GM12872 (cell line): ENCODE results near the gene TMTC4.

Source experiments
- CTCF ChIP-seq: IDR thresholded peaks from 3 replicates; pipeline ENCODE4 v1.5.1; 2011; ENCODE audit warnings: low read depth, mild to moderate bottlenecking, low read length, moderate library complexity; ENCODE audit not compliant: insufficient read depth

The TMTC4 gene

DNA sequence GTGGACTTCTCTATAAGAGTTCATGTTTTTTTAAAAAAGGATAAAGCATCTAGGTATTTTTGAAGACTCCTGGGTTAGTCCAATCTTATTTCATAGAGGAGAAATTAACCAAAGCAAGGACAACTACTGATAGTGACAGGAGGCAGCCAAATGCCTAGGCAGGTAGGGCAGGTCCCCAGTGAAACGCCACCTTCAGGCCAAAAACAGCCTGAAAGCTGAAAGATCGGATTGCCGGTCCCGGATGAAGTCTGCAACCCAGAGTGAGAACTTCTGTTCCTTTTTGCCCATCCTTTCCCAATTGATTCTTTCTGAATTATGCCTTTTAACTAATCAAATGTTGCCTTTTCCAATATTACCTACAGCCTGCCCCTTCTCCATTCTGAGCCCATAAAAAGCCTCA, 79.9 kb downstream of the TMTC4 start:
- TF ChIP-seq CTCF, result peak; percentile 54

GRCh38 chr13:100594255-100594654, 80.3 kb downstream of the TMTC4 start:
- TF ChIP-seq CTCF, result no peak

DNA sequence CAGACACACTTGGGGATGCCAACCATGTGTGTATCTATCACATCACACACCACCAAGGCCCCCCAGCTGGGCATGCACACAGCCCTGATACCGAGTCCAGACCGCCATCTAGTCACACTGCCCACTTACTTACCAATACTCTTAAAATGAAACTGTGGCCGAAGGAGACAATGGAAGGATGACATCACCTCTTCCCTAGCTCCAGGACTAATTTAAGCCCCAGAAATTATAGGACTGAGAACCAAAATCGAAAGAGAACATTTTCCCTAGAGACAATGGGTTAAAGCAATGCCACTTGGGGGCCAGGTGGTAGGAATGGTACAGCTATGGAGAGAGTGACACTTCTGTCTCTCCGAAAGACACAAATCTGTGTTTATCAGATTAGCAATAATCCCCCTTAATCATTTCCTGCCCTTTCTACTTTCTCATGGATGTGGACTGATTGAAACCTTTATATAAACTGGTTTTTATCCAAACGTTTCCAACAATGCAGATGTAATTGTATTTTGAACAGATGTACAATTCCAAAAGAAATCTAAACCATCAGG, 85.3 kb downstream of the TMTC4 start:
- no peak for TF ChIP-seq CTCF

DNA sequence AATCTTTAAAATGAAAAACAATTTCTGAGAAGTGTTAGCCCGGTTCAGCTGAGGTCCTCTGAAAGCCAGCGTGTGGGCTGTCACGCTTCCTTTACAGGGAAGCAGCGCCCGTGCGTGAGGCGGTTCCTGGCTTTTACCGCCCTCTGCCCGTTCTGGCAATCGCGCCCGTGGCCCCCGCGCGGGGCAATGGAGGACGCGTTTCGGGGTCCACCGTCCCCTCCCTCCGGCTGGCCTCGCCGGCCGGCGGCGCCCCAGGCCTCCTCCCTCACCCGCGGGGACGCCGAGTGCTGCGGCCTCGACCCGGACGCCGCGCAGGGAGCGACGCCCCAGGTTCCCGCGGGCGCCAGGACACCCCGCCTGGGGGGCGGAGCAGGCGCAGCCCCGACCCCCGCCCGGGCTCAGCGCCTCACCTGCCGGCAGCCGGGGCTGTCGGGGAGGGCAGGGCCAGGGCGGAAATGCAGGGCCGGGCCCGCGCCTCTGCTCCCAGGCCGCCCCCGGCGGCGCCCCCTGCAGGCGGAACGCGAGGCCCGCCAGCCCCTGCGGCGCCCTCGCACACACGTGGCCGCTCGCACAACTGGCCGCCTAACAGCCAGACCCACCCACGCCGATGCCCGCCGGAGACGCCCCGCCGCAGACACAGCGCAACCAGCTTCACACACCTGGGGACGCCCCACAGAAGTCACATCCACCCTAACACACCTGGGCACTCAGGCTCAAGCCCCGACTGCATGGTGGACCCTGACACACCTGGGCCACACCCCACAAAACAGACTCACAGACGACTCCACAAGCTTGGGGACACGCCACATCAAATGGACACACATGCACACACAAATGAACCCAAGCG, 86.0 kb downstream of the TMTC4 start, which contains the start of gene GGACT:
Gene GGACT (minus strand): TSS at position 459 of the 847 bp plus-strand sequence. CDS start 56,198 bp downstream, outside the sequence.
- peak; percentile 71; the same call in 2 of the 3 replicates for TF ChIP-seq CTCF

DNA sequence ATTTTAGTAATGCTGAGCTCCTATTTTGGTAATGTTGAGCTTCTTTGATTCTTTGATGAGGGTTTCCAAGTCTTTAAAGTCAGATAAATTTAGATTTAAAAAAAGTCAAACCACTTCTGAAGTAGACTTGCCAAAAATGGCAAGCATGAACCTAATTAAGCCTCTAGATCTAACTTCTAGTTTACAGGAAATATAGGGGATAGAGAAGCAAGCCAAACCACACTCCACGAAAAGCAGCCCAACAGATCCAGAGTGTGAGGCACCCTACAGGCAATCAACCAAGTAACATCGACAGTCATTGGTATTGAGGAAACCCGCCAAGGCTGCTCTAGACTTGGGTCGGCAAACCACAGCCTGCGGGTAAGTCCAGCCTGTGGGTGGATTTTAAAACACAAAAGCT, 89.7 kb downstream of the TMTC4 start:
- no peak for TF ChIP-seq CTCF

DNA sequence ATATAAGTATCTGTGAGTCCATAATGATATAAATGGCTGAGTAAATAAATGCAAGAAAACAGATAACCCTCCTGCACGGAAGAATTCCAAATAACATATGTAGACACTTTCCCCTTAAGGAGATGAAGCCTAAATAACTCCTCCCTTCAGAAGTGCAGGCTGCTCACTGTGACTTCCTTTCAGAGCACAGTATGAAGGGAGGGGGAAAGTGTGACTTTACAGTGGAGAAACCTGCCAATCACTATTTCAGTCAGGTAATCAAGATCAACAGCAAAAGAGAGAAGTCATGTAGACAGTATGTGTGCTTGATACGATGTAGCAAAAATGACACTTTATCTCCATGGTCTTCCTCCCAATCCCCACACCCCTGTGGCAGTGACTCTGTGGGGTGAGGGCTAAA, 93.1 kb downstream of the TMTC4 start:
- TF ChIP-seq CTCF, result no peak

GRCh38 chr13:100581030-100581429, 93.6 kb downstream of the TMTC4 start:
- no peak for TF ChIP-seq CTCF
